OCI-LY7 (cell line): ENCODE results near the gene ATP6V0A1. TPM values are rescaled to one million over a fixed set of nuclear protein-coding genes. Genes with fewer than 3 reads are reported as not detected.

Source experiments
- BruUV-seq: library from RNA; stranded (reverse); fragments of 400-500 nt; replicated peaks from 2 replicates; lab custom pipeline; 2021; lab: Mats Ljungman, UMichigan
- CTCF ChIA-PET: fragments of 300-600 bp; sonication (Branson Sonifier 250); formaldehyde crosslinking; loops from one replicate; lab custom pipeline; 2022; ENCODE audit warnings: antibody characterized with exemption; ENCODE audit not compliant: unreplicated experiment; lab: Charles Lee
- POLR2A ChIA-PET: fragments of 300-600 bp; sonication (Branson Sonifier 250); formaldehyde crosslinking; loops from one replicate; lab custom pipeline; 2022; ENCODE audit warnings: antibody characterized with exemption; lab: Charles Lee
- DNase-seq: peaks from one replicate; pipeline ENCODE4 v3.0.0-alpha.2; 2015; ENCODE audit warnings: low spot score
- H2AFZ ChIP-seq: fragments of 200-600 bp; sonication (generic), shearing (Covaris generic); 2 replicates; pipeline ENCODE4 v1.6.1; 2014; ENCODE audit warnings: mild to moderate bottlenecking, antibody characterized with exemption, low read length, moderate library complexity
- H3K27ac ChIP-seq: fragments of 200-600 bp; sonication (generic); 2 replicates; pipeline ENCODE4 v1.5.1; 2014; ENCODE audit warnings: mixed run types, low read depth, mild to moderate bottlenecking, moderate library complexity, low read length, inconsistent platforms; ENCODE audit not compliant: poor library complexity, severe bottlenecking
- H3K36me3 ChIP-seq: fragments of 200-600 bp; sonication (generic); 2 replicates; pipeline ENCODE4 v1.6.1; 2014; ENCODE audit warnings: mild to moderate bottlenecking, antibody characterized with exemption, low read length, moderate library complexity, mixed read lengths; ENCODE audit not compliant: insufficient read depth
- H3K4me1 ChIP-seq: fragments of 200-600 bp; sonication (generic); 2 replicates; pipeline ENCODE4 v1.5.1; 2014; ENCODE audit warnings: mild to moderate bottlenecking, low read length; ENCODE audit not compliant: insufficient read depth, poor library complexity, severe bottlenecking
- H3K4me2 ChIP-seq: fragments of 200-600 bp; sonication (generic); 2 replicates; pipeline ENCODE4 v1.6.1; 2014; ENCODE audit warnings: mild to moderate bottlenecking, low read length
- H3K4me3 ChIP-seq: fragments of 200-600 bp; sonication (generic); 2 replicates; pipeline ENCODE4 v1.5.1; 2014; ENCODE audit warnings: mild to moderate bottlenecking, low read depth, low read length; ENCODE audit not compliant: poor library complexity, severe bottlenecking
- H3K79me2 ChIP-seq: fragments of 200-600 bp; sonication (generic); 2 replicates; pipeline ENCODE4 v1.6.1; 2016; ENCODE audit warnings: low read depth, mild to moderate bottlenecking, low read length, moderate library complexity, mixed read lengths; ENCODE audit not compliant: insufficient read depth
- H3K9me2 ChIP-seq: fragments of 200-600 bp; sonication (generic); 2 replicates; pipeline ENCODE4 v1.6.1; 2016; ENCODE audit warnings: mild to moderate bottlenecking, low read length, mixed read lengths; ENCODE audit not compliant: insufficient read depth
- H3K9me3 ChIP-seq: fragments of 200-600 bp; sonication (generic); 2 replicates; pipeline ENCODE4 v1.6.1; 2014; ENCODE audit warnings: mild to moderate bottlenecking, mixed run types, low read length, mixed read lengths
- H4K20me1 ChIP-seq: fragments of 200-600 bp; sonication (generic); 2 replicates; pipeline ENCODE4 v1.6.1; 2014; ENCODE audit warnings: mild to moderate bottlenecking, antibody characterized with exemption, low read length, moderate library complexity, mixed read lengths; ENCODE audit not compliant: insufficient read depth
- CTCF ChIP-seq: fragments of 200-600 bp; sonication (generic); conservative IDR thresholded peaks from 2 replicates; pipeline ENCODE4 v1.5.1; 2014; ENCODE audit warnings: mild to moderate bottlenecking, antibody characterized with exemption, low read length, moderate library complexity, mixed read lengths
- EZH2phosphoT487 ChIP-seq: fragments of 200-600 bp; sonication (generic); IDR thresholded peaks from 2 replicates; pipeline ENCODE4 v1.6.1; 2018; ENCODE audit warnings: low read depth, borderline replicate concordance, mild to moderate bottlenecking, mixed run types, antibody characterized with exemption, low read length, moderate library complexity, mixed read lengths
- intact Hi-C: fragments of 100-400 bp; cut with micrococcal nuclease; formaldehyde crosslinking; loops from one replicate; pipeline ENCODE4 v1.10.0; 2022; ENCODE audit not compliant: unreplicated experiment
- total RNA-seq, 2 experiments: library from RNA; depleted of rRNA in 1 of 2; stranded (reverse); fragments of >200 nt in 1 of 2; shearing (Covaris generic) in 1 of 2; gene quantifications; 2 replicates each; pipeline ENCODE4 v1.2.3, GENCODE V29; 2014 to 2022

The ATP6V0A1 gene
- total RNA-seq, 2 experiments from 2014 or later: 19.8 to 46.9 TPM

- no peak for DNase-seq
- no peak overlapping the region for H3K27ac ChIP-seq
- intact Hi-C loops: no loop called here
- POLR2A ChIA-PET: no interaction called here
- peaks cover 57% of the 10 kb centered on the region for H3K36me3 ChIP-seq
- no peaks in the 10 kb centered on the region for H3K4me1 ChIP-seq
- no peaks in the 10 kb centered on the region for H3K9me2 ChIP-seq
- no peaks in the 10 kb centered on the region for H3K79me2 ChIP-seq
- H2AFZ ChIP-seq: no peak overlapping the region
- CTCF ChIA-PET: no interaction called here
- H4K20me1 ChIP-seq: no peaks in the 10 kb centered on the region
- TF ChIP-seq EZH2phosphoT487 (no peak), CTCF (no peak)
- H3K4me3 ChIP-seq: no peak overlapping the region
- BruUV-seq: TSS peak; percentile 55
- no peaks in the 10 kb centered on the region for H3K9me3 ChIP-seq
- H3K4me2 ChIP-seq: no peak overlapping the region
Measured at GRCh38 chr17:42494673-42495072, 36.0 kb downstream of the ATP6V0A1 start.

- TF ChIP-seq CTCF (no peak), EZH2phosphoT487 (no peak)
- Histone ChIP-seq H3K4me2 (no peak overlapping the region), H4K20me1 (no peaks in the 10 kb centered on the region), H3K79me2 (no peaks in the 10 kb centered on the region), H3K4me3 (no peak overlapping the region), H3K9me2 (no peaks in the 10 kb centered on the region), H2AFZ (no peak overlapping the region), H3K4me1 (no peaks in the 10 kb centered on the region), H3K36me3 (peaks cover 60% of the 10 kb centered on the region), H3K9me3 (no peaks in the 10 kb centered on the region), H3K27ac (no peak overlapping the region)
- POLR2A ChIA-PET: no interaction called here
- DNase-seq: no peak
- intact Hi-C loops: no loop called here
- no TSS peak for BruUV-seq
- CTCF ChIA-PET: no interaction called here
Measured at GRCh38 chr17:42498828-42499227, 40.1 kb downstream of the ATP6V0A1 start.

- Histone ChIP-seq H3K9me3 (no peaks in the 10 kb centered on the region), H3K9me2 (no peaks in the 10 kb centered on the region), H3K4me1 (no peaks in the 10 kb centered on the region), H3K79me2 (no peaks in the 10 kb centered on the region), H3K27ac (no peak overlapping the region), H3K4me2 (no peak overlapping the region), H4K20me1 (no peaks in the 10 kb centered on the region), H3K36me3 (peaks cover 36% of the 10 kb centered on the region), H3K4me3 (no peak overlapping the region), H2AFZ (no peak overlapping the region)
- BruUV-seq: no TSS peak
- CTCF ChIA-PET: no interaction called here
- TF ChIP-seq EZH2phosphoT487: no peak
- no peak for TF ChIP-seq CTCF
- POLR2A ChIA-PET: no interaction called here
- intact Hi-C loops: no loop called here
- DNase-seq: no peak
Measured at GRCh38 chr17:42502091-42502490, 43.4 kb downstream of the ATP6V0A1 start.
